CD4-positive, alpha-beta T cell treated with Interleukin-21 for 1 hour (primary cell): ENCODE results near the gene MT1B.
A peak's percentile ranks its signal among the peaks of the same experiment; 100 is the strongest.

Source experiments
- DNase-seq: peaks from one replicate; pipeline ENCODE4 v3.0.0-alpha.2; 2020

The MT1B gene

GRCh38 chr16:56651586-56651985, at the start of gene MT1B:
MT1B (plus strand) TSS chr16:56651886; CDS start chr16:56651954, 68 bp downstream.
- no peak for DNase-seq

- no peak for DNase-seq
Observed at GRCh38 chr16:56603589-56603988, 48.1 kb upstream of the MT1B start.

GRCh38 chr16:56604966-56605365, 46.7 kb upstream of the MT1B start:
- no peak for DNase-seq

GRCh38 chr16:56605475-56605874, 46.2 kb upstream of the MT1B start:
- no peak for DNase-seq

GRCh38 chr16:56606071-56606475, 45.6 kb upstream of the MT1B start:
- no peak for DNase-seq

- no peak for DNase-seq
Observed at GRCh38 chr16:56606476-56607108, 45.1 kb upstream of the MT1B start.

- no peak for DNase-seq
Observed at GRCh38 chr16:56607109-56607618, 44.5 kb upstream of the MT1B start.

- DNase-seq, result no peak
Observed at GRCh38 chr16:56607675-56608042, 44.0 kb upstream of the MT1B start.

- DNase-seq, result peak; percentile 85
Observed at GRCh38 chr16:56608043-56608875, 43.4 kb upstream of the MT1B start, which contains the start of gene MT2A. MT2A (plus strand) TSS chr16:56608584; CDS start chr16:56608656, 72 bp downstream.

GRCh38 chr16:56608876-56609462, 42.7 kb upstream of the MT1B start:
- no peak for DNase-seq

GRCh38 chr16:56609463-56609921, 42.2 kb upstream of the MT1B start:
- peak; percentile 81 for DNase-seq

GRCh38 chr16:56610017-56610608, 41.6 kb upstream of the MT1B start:
- DNase-seq, result peak; percentile 76

GRCh38 chr16:56610609-56611111, 41.0 kb upstream of the MT1B start:
- DNase-seq, result no peak

- DNase-seq, result no peak
Observed at GRCh38 chr16:56611281-56611833, 40.3 kb upstream of the MT1B start.

GRCh38 chr16:56613706-56614105, 38.0 kb upstream of the MT1B start:
- no peak for DNase-seq

- no peak for DNase-seq
Observed at GRCh38 chr16:56614549-56614991, 37.1 kb upstream of the MT1B start.

- no peak for DNase-seq
Observed at GRCh38 chr16:56615353-56615752, 36.3 kb upstream of the MT1B start.

GRCh38 chr16:56616608-56617211, 35.0 kb upstream of the MT1B start:
- DNase-seq, result no peak

GRCh38 chr16:56617212-56618085, 34.2 kb upstream of the MT1B start:
- peak; percentile 45 for DNase-seq

GRCh38 chr16:56618138-56618537, 33.5 kb upstream of the MT1B start:
- DNase-seq, result no peak

GRCh38 chr16:56620339-56620897, 31.3 kb upstream of the MT1B start:
- no peak for DNase-seq
